HL-60/S4 (cell line): ENCODE measurements around the gene STX1B.

ENCODE experiments used
- in situ Hi-C: fragments of 300-500 bp; cut with MboI; formaldehyde crosslinking; loops from 2 replicates; pipeline ENCODE4 v1.14.3; 2022; ENCODE audit warnings: low sequenced_read_pairs

The STX1B gene

GRCh38 chr16:30980434-30980833 lies 30.0 kb downstream of the STX1B start:
- in situ Hi-C loops, result no loop called here

- in situ Hi-C loops, result no loop called here
Measured at GRCh38 chr16:30980023-30980371, 30.4 kb downstream of the STX1B start.

GRCh38 chr16:30979170-30980022 lies 31.0 kb downstream of the STX1B start:
- in situ Hi-C loops, result no loop called here

- in situ Hi-C loops, result no loop called here
Measured at GRCh38 chr16:30977502-30977901, 32.9 kb downstream of the STX1B start.

GRCh38 chr16:30976486-30976885 lies 34.0 kb downstream of the STX1B start:
- in situ Hi-C loops, result no loop called here

- in situ Hi-C loops, result loop anchor here (25.0 kb wide), 1 partner anchor 463 kb away; the partner anchor contains the start of genes COX6A2 and ZNF843
Measured at GRCh38 chr16:30974348-30974747, 36.1 kb downstream of the STX1B start.

- in situ Hi-C loops, result loop anchor here (25.0 kb wide), 1 partner anchor 464 kb away; the partner anchor contains the start of genes COX6A2 and ZNF843
Measured at GRCh38 chr16:30972872-30973271, 37.6 kb downstream of the STX1B start.

GRCh38 chr16:30971298-30971697 lies 39.1 kb downstream of the STX1B start:
- in situ Hi-C loops, result loop anchor here (25.0 kb wide), 1 partner anchor 466 kb away; the partner anchor contains the start of genes COX6A2 and ZNF843

- in situ Hi-C loops, result loop anchor here (25.0 kb wide), 1 partner anchor 468 kb away; the partner anchor contains the start of genes COX6A2 and ZNF843
Measured at GRCh38 chr16:30969246-30969842, 41.1 kb downstream of the STX1B start.

GRCh38 chr16:30967795-30968194 lies 42.6 kb downstream of the STX1B start:
- in situ Hi-C loops, result loop anchor here (25.0 kb wide), 1 partner anchor 470 kb away; the partner anchor contains the start of genes COX6A2 and ZNF843

GRCh38 chr16:30966033-30966619 lies 44.3 kb downstream of the STX1B start:
- in situ Hi-C loops, result loop anchor here (25.0 kb wide), 1 partner anchor 471 kb away; the partner anchor contains the start of genes COX6A2 and ZNF843

- in situ Hi-C loops, result loop anchor here (25.0 kb wide), 1 partner anchor 472 kb away; the partner anchor contains the start of genes COX6A2 and ZNF843
Measured at GRCh38 chr16:30965436-30965835, 45.0 kb downstream of the STX1B start.

- in situ Hi-C loops, result loop anchor here (25.0 kb wide), 1 partner anchor 473 kb away; the partner anchor contains the start of genes COX6A2 and ZNF843
Measured at GRCh38 chr16:30964574-30965226, 45.7 kb downstream of the STX1B start.

- in situ Hi-C loops, result loop anchor here (25.0 kb wide), 1 partner anchor 473 kb away; the partner anchor contains the start of genes COX6A2 and ZNF843
Measured at GRCh38 chr16:30963925-30964511, 46.4 kb downstream of the STX1B start.

GRCh38 chr16:30961384-30961783 lies 49.1 kb downstream of the STX1B start:
- in situ Hi-C loops, result loop anchor here (25.0 kb wide), 1 partner anchor 476 kb away; the partner anchor contains the start of genes COX6A2 and ZNF843

- in situ Hi-C loops, result loop anchor here (10.0 to 25.0 kb wide), 2 partner anchors 479 to 916 kb away; partner anchors contain the start of genes COX6A2, ZNF267 and ZNF843
Measured at GRCh38 chr16:30958175-30959079, 52.0 kb downstream of the STX1B start.

GRCh38 chr16:30957456-30958174 lies 52.8 kb downstream of the STX1B start, which contains the start of gene SETD1A:
Gene SETD1A (plus strand): TSS chr16:30957754. CDS start chr16:30958732, 978 bp downstream.
- in situ Hi-C loops, result loop anchor here (10.0 to 25.0 kb wide), 2 partner anchors 480 to 917 kb away; partner anchors contain the start of genes COX6A2, ZNF267 and ZNF843
